ENCODE measurements around the gene KIZ. TPM values are rescaled to one million over a fixed set of nuclear protein-coding genes. Genes with fewer than 3 reads are reported as not detected.

Gene KIZ
- total and polyA plus RNA-seq, 2 of the 4 experiments (the other 2 are of a cell fraction), result 9.9 to 14.0 TPM

DNA sequence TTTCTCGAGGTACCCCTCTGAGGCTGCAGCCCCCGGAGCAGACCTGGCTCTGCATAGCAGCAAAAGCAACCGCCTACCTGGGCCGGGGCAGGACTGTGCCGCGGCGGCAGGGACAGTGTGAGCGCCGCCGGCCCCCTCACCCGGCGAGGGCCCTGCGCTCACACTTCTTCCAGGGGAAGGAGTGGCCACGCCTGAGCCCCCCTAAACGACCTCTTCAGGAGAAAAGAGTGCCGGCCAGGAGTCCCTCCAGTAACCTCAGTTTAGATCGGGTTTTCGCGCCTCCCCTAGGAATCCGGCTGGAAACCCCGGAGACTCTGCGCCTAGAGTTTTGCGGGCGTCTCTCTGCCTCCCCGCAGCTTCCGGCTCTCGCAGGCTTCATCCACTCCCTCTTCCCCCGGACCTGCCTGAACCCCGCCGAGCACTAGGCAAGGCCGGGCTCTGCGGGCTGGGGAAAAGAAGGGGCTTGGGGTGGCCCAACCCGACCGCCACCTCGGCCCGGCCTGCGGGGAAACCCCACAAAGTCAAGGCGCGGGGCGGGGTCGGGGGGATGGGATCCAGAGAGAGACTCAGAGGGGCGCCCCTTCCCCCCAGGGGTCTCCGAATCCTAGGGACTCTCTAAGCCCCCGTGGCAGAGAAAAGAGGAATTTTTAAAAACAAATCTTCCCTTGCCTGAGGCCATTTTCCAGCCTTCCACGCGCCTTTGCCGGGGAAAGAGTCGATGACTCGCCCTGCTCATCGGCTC lies 20.3 kb upstream of the KIZ start:
- Histone ChIP-seq H3K9me1 (ENCODE audit: insufficient read depth, low read length) (no peaks in the 10 kb centered on the region; the same call in 1 of the 2 replicates), H2AK9ac (replicated peaks; ENCODE audit: low read depth, low read length, poor library complexity) (no peak overlapping the region), H3K27ac (ENCODE audit: insufficient read depth, low read length) (no peak overlapping the region), H4K20me1 (ENCODE audit: insufficient read depth, low read length) (no peaks in the 10 kb centered on the region), H3K4ac (ENCODE audit: low read depth, low read length) (no peak overlapping the region), H4K91ac (ENCODE audit: insufficient read depth, low read depth, low read length) (no peak overlapping the region), H2BK15ac (ENCODE audit: low read depth, low read length) (no peak overlapping the region), H3K14ac (replicated peaks; ENCODE audit: low read depth, low read length) (no peak overlapping the region), H3K4me3 (ENCODE audit: insufficient read depth, low read depth, low read length) (no peak overlapping the region), H3K23ac (ENCODE audit: low read depth, low read length) (no peak overlapping the region), H3K27me3 (ENCODE audit: control insufficient read depth, insufficient read depth, low read length) (peaks cover 75% of the 10 kb centered on the region), H3K36me3 (ENCODE audit: control insufficient read depth, insufficient read depth, low read length) (no peaks in the 10 kb centered on the region), H2AFZ (replicated peaks; ENCODE audit: low read length, poor library complexity) (no peak overlapping the region), H3K9ac (ENCODE audit: low read depth, low read length) (no peak overlapping the region), H2AK5ac (ENCODE audit: low read depth, low read length) (no peak overlapping the region), H4K8ac (ENCODE audit: low read depth in 2 of 2, low read length in 2 of 2) (no peak overlapping the region), H3K4me2 (ENCODE audit: low read depth, low read length) (no peak overlapping the region), H3K56ac (ENCODE audit: extremely low read depth, insufficient read depth, low read length) (no peak overlapping the region), H3K79me1 (ENCODE audit: low read depth in 1 of 2, low read length in 2 of 2) (no peaks in the 10 kb centered on the region), H2BK120ac (ENCODE audit: low read depth, low read length) (no peak overlapping the region), H3K18ac (ENCODE audit: low read depth, low read length) (no peak overlapping the region), H2BK20ac (ENCODE audit: low read depth, low read length) (no peak overlapping the region), H3K4me1 (ENCODE audit: control insufficient read depth, insufficient read depth, low read length) (peaks cover 4% of the 10 kb centered on the region; the same call in 1 of the 2 replicates), H2BK5ac (ENCODE audit: low read depth, low read length, poor library complexity, severe bottlenecking) (no peak overlapping the region), H3K9me3 (ENCODE audit: control insufficient read depth, insufficient read depth, low read length) (peaks cover 2% of the 10 kb centered on the region), H4K5ac (ENCODE audit: low read depth, low read length) (no peak overlapping the region)
- no peak for DNase-seq
- TF ChIP-seq MAZ (IDR thresholded peaks at IDR 0.05; ENCODE audit: borderline replicate concordance, low read depth, low read length) (no peak), RFX5 (IDR thresholded peaks at IDR 0.05; ENCODE audit: low read depth, low read length) (no peak), NFE2L2 (IDR thresholded peaks at IDR 0.05; ENCODE audit: low read depth, low read length) (no peak), FOS (IDR thresholded peaks at IDR 0.05; ENCODE audit: low read depth, low read length) (no peak), MXI1 (IDR thresholded peaks at IDR 0.05; ENCODE audit: borderline replicate concordance, low read depth, low read length) (no peak), RCOR1 (IDR thresholded peaks at IDR 0.05; ENCODE audit: insufficient replicate concordance, low read length) (no peak), SMC3 (IDR thresholded peaks at IDR 0.05; ENCODE audit: low read depth, low read length) (no peak), POLR2A (IDR thresholded peaks at IDR 0.05; ENCODE audit: low read depth, low read length) (no peak), MAFK (IDR thresholded peaks at IDR 0.05; ENCODE audit: low read depth, low read length) (no peak), CEBPB (IDR thresholded peaks at IDR 0.05; ENCODE audit: low read depth, low read length) (no peak), BHLHE40 (IDR thresholded peaks at IDR 0.05; ENCODE audit: low read depth, low read length) (no peak), CHD1 (IDR thresholded peaks at IDR 0.05; ENCODE audit: low read depth, low read length) (no peak)
- TF ChIP-seq, protein P1, sequence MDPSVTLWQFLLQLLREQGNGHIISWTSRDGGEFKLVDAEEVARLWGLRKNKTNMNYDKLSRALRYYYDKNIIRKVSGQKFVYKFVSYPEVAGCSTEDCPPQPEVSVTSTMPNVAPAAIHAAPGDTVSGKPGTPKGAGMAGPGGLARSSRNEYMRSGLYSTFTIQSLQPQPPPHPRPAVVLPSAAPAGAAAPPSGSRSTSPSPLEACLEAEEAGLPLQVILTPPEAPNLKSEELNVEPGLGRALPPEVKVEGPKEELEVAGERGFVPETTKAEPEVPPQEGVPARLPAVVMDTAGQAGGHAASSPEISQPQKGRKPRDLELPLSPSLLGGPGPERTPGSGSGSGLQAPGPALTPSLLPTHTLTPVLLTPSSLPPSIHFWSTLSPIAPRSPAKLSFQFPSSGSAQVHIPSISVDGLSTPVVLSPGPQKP (IDR thresholded peaks at IDR 0.05; ENCODE audit: borderline replicate concordance, low read depth, low read length), result no peak
- TF ChIP-seq, protein P2, sequence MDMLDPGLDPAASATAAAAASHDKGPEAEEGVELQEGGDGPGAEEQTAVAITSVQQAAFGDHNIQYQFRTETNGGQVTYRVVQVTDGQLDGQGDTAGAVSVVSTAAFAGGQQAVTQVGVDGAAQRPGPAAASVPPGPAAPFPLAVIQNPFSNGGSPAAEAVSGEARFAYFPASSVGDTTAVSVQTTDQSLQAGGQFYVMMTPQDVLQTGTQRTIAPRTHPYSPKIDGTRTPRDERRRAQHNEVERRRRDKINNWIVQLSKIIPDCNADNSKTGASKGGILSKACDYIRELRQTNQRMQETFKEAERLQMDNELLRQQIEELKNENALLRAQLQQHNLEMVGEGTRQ (IDR thresholded peaks at IDR 0.05; ENCODE audit: low read depth, low read length), result no peak
- TF ChIP-seq, protein P3, sequence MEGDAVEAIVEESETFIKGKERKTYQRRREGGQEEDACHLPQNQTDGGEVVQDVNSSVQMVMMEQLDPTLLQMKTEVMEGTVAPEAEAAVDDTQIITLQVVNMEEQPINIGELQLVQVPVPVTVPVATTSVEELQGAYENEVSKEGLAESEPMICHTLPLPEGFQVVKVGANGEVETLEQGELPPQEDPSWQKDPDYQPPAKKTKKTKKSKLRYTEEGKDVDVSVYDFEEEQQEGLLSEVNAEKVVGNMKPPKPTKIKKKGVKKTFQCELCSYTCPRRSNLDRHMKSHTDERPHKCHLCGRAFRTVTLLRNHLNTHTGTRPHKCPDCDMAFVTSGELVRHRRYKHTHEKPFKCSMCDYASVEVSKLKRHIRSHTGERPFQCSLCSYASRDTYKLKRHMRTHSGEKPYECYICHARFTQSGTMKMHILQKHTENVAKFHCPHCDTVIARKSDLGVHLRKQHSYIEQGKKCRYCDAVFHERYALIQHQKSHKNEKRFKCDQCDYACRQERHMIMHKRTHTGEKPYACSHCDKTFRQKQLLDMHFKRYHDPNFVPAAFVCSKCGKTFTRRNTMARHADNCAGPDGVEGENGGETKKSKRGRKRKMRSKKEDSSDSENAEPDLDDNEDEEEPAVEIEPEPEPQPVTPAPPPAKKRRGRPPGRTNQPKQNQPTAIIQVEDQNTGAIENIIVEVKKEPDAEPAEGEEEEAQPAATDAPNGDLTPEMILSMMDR (conservative IDR thresholded peaks at IDR 0.05; ENCODE audit: low read depth, low read length), result no peak
- ChIA-PET CTCF (no interaction called here), POLR2A (ENCODE audit: unreplicated experiment) (no interaction called here)
- no peak for ATAC-seq (ENCODE audit: low read depth)
- intact Hi-C loops (cut with micrococcal nuclease), result no loop called here
- 5% methylated on average over 18 of the region's 50 CpGs; no CpG with 5 or more reads in 1 of the 2 experiments for WGBS, 2 experiments (ENCODE audit: extremely low coverage in 2 of 2, insufficient read length in 1 of 2)
- BruUV-seq (replicated peaks), result no TSS peak
- in situ Hi-C loops (cut with MboI; ENCODE audit: low sequenced_read_pairs), result no loop called here
- dilution Hi-C loops (cut with HindIII; ENCODE audit: low sequenced_read_pairs, unreplicated experiment), result no loop called here

All from IMR-90 (cell line).